RWPE1 (cell line): ENCODE measurements around the gene FOSB.
A peak's percentile ranks its signal among the peaks of the same experiment; 100 is the strongest.

ENCODE experiments used
- CTCF ChIA-PET: fragments of 350-600 bp; sonication (Branson Sonifier 250); formaldehyde crosslinking; extraction: SDS; loops from one replicate; lab custom pipeline; 2021; lab: Yijun Ruan, JAX
- POLR2A ChIA-PET: fragments of 400-600 bp; formaldehyde crosslinking; extraction: SDS; loops from one replicate; lab custom pipeline; 2020; ENCODE audit warnings: antibody characterized with exemption; ENCODE audit not compliant: low non-redundant PET; lab: Yijun Ruan, JAX
- DNase-seq: peaks from one replicate; pipeline ENCODE4 v3.0.0; 2012; ENCODE audit warnings: low spot score
- H3K27ac ChIP-seq: fragments of 450-650 bp; 2 replicates; pipeline ENCODE4 v1.5.1; 2017
- CTCF ChIP-seq: fragments of 450-650 bp; conservative IDR thresholded peaks from 2 replicates; pipeline ENCODE4 v1.5.1; 2017; ENCODE audit warnings: low read depth, mild to moderate bottlenecking

The FOSB gene

DNA sequence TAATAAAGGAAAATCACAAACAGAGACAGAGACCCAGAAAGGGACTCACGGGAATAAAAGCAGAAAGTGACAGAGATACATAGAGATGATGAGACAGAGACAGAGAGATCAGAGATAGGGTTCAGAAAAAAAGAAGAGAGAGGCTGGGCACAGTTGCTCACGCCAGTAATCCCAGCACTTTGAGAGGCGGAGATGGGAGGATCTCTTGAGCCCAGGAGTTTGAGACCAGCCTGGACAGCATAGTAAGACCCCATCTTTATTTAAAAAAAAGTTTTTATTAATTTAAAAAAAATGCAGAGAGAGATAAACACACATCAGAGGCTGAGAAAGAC lies 19.4 kb upstream of the FOSB start:
- no peak for TF ChIP-seq CTCF
- DNase-seq, result no peak
- POLR2A ChIA-PET, result interaction anchor here (0.7 to 0.8 kb wide), 2 partner anchors 18 to 43 kb away, joined by 4 to 11 read pairs; no protein-coding TSS in a partner anchor
- peak overlapping the region; percentile 100 for H3K27ac ChIP-seq
- CTCF ChIA-PET, result interaction anchor here (0.7 to 2.2 kb wide), 3 partner anchors 9 to 288 kb away, joined by 3 to 8 read pairs (median 8); partner anchors contain the start of gene NKPD1

GRCh38 chr19:45448887-45449299 lies 18.9 kb upstream of the FOSB start:
- no peak for TF ChIP-seq CTCF
- CTCF ChIA-PET, result interaction anchor here (0.7 to 2.2 kb wide), 3 partner anchors 9 to 288 kb away, joined by 3 to 8 read pairs (median 8); partner anchors contain the start of gene NKPD1

GRCh38 chr19:45450012-45450333 lies 17.8 kb upstream of the FOSB start:
- POLR2A ChIA-PET, result interaction anchor here (1.4 to 1.7 kb wide), 2 partner anchors 20 to 26 kb away, joined by 4 to 5 read pairs; no protein-coding TSS in a partner anchor
- DNase-seq, result no peak
- CTCF ChIA-PET, result interaction anchor here (0.6 to 2.2 kb wide), 3 partner anchors 10 to 33 kb away, joined by 4 to 8 read pairs (median 8); no protein-coding TSS in a partner anchor
- H3K27ac ChIP-seq, result peak overlapping the region; percentile 100
- no peak for TF ChIP-seq CTCF

More at GRCh38 chr19:45448887-45449299, 18.9 kb upstream of the FOSB start:
- H3K27ac ChIP-seq, result peak overlapping the region; percentile 100
- DNase-seq, result peak; percentile 78
- POLR2A ChIA-PET, result interaction anchor here (0.9 to 1.7 kb wide), 3 partner anchors 21 to 1339 kb away, joined by 3 to 5 read pairs (median 4); partner anchors contain the start of gene SLC1A5

GRCh38 chr19:45451131-45451849 lies 16.5 kb upstream of the FOSB start:
- POLR2A ChIA-PET, result no interaction called here
- peak overlapping the region; percentile 100 for H3K27ac ChIP-seq
- TF ChIP-seq CTCF, result no peak
- CTCF ChIA-PET, result interaction anchor here (0.6 kb wide), 1 partner anchor 11 kb away, joined by 3 read pairs; no protein-coding TSS in a partner anchor
- no peak for DNase-seq

GRCh38 chr19:45451850-45452387 lies 15.9 kb upstream of the FOSB start:
- POLR2A ChIA-PET, result no interaction called here
- H3K27ac ChIP-seq, result peak overlapping the region; percentile 100
- no peak for DNase-seq
- CTCF ChIA-PET, result interaction anchor here (0.6 kb wide), 1 partner anchor 12 kb away, joined by 3 read pairs; no protein-coding TSS in a partner anchor
- TF ChIP-seq CTCF, result no peak
